HepG2 (cell line): ENCODE results near the gene ADGRL2. TPM values are rescaled to one million over a fixed set of nuclear protein-coding genes. Genes with fewer than 3 reads are reported as not detected.

Experiments
- ATAC-seq: fragments of 200-7000 bp; cut with Tn5 transposase; 3 replicates; pipeline ENCODE4 v1.9.1; 2020; ENCODE audit warnings: mild to moderate bottlenecking, moderate library complexity
- BruUV-seq: library from RNA; stranded (reverse); fragments of 400-500 nt; replicated peaks from 2 replicates; lab custom pipeline; 2021; lab: Mats Ljungman, UMichigan
- CTCF ChIA-PET: fragments of 300-600 bp; formaldehyde crosslinking; extraction: SDS; loops from one replicate; lab custom pipeline; 2021; ENCODE audit warnings: low total read pairs, inconsistent platforms, low intra/inter-chr PET ratio; lab: Yijun Ruan, JAX
- POLR2A ChIA-PET: fragments of 350-600 bp; sonication (Branson Sonifier 250); formaldehyde crosslinking; loops from one replicate; lab custom pipeline; 2020; ENCODE audit warnings: antibody characterized with exemption, inconsistent platforms; lab: Yijun Ruan, JAX
- DNase-seq: peaks from one replicate; pipeline ENCODE4 v3.0.0-alpha.2; 2015; ENCODE audit warnings: low spot score
- FAIRE-seq: peaks from 3 replicates; lab custom pipeline; 2011; peaks lifted over from hg19 to GRCh38; lab: Jason Lieb, UNC
- H2AFZ ChIP-seq: one replicate; pipeline ENCODE4 v1.6.1; 2011; ENCODE audit warnings: low read length, inconsistent platforms
- H3K27ac ChIP-seq: fragments of 300-600 bp; 3 replicates; pipeline ENCODE4 v1.8.0; 2011; ENCODE audit warnings: mixed run types, mild to moderate bottlenecking, mixed read lengths, low read length, inconsistent platforms; ENCODE audit not compliant: insufficient read depth; ENCODE audit errors: extremely low read length
- H3K27me3 ChIP-seq, 2 experiments: fragments of 200-600 bp in 1 of 2; 2 replicates in 1 of 2; 3 replicates in 1 of 2; pipeline versions ENCODE4 v1.6.0 to v1.8.0; 2011; ENCODE audit warnings: low read length in 2 of 2, mild to moderate bottlenecking in 2 of 2, moderate library complexity in 2 of 2, inconsistent platforms in 1 of 2; ENCODE audit not compliant: insufficient read depth in 2 of 2, control insufficient read depth in 1 of 2
- H3K36me3 ChIP-seq, 2 experiments: fragments of 200-600 bp in 1 of 2; replicated peaks in 1 of 2; 2 replicates in 1 of 2; 3 replicates in 1 of 2; pipeline versions ENCODE4 v1.5.1 to v1.8.0; 2011; ENCODE audit warnings: low read length in 2 of 2, inconsistent platforms in 1 of 2; ENCODE audit not compliant: insufficient read depth in 2 of 2, control insufficient read depth in 1 of 2
- H3K4me1 ChIP-seq: 2 replicates; pipeline ENCODE4 v1.5.1; 2012; ENCODE audit warnings: low read length, inconsistent platforms; ENCODE audit not compliant: insufficient read depth
- H3K4me2 ChIP-seq: 2 replicates; pipeline ENCODE4 v1.6.0; 2011; ENCODE audit warnings: low read depth, low read length, inconsistent platforms
- H3K4me3 ChIP-seq, 3 experiments: fragments of 200-600 bp in 1 of 3; sonication (generic), shearing (Covaris generic) in 1 of 3; replicated peaks in 1 of 3; 2 replicates each; pipeline ENCODE4 v1.5.1; 2011 to 2016; ENCODE audit warnings: low read length in 3 of 3, inconsistent platforms in 2 of 3, low read depth in 2 of 3, mild to moderate bottlenecking in 2 of 3, control low read depth in 1 of 3, mixed read lengths in 1 of 3; ENCODE audit not compliant: insufficient read depth in 1 of 3
- H3K79me2 ChIP-seq: one replicate; pipeline ENCODE4 v1.6.1; 2011; ENCODE audit warnings: low read length, inconsistent platforms; ENCODE audit not compliant: insufficient read depth
- H3K9ac ChIP-seq: 2 replicates; pipeline ENCODE4 v1.6.0; 2011; ENCODE audit warnings: mild to moderate bottlenecking, low read depth, low read length, inconsistent platforms; ENCODE audit not compliant: insufficient read depth
- H3K9me3 ChIP-seq: 2 replicates; pipeline ENCODE4 v1.5.1; 2012; ENCODE audit warnings: mild to moderate bottlenecking, low read length
- H4K20me1 ChIP-seq: 2 replicates; pipeline ENCODE4 v1.6.0; 2011; ENCODE audit warnings: inconsistent platforms, mild to moderate bottlenecking, low read length, moderate library complexity; ENCODE audit not compliant: insufficient read depth
- CHD2 ChIP-seq: IDR thresholded peaks from 2 replicates; pipeline ENCODE4 v1.6.1; 2011; ENCODE audit warnings: low read depth, low read length, improper control_type of control experiment
- KAT2B ChIP-seq: fragments of 150-350 bp; IDR thresholded peaks from 2 replicates; pipeline ENCODE4 v1.6.1; 2014; ENCODE audit warnings: low read depth, low read length, borderline replicate concordance
- NFIB ChIP-seq: sonication (generic); formaldehyde crosslinking; IDR thresholded peaks from 2 replicates; pipeline ENCODE4 v1.9.0; 2021; ENCODE audit warnings: missing genetic modification reagents, mild to moderate bottlenecking, borderline replicate concordance
- NFKB2 ChIP-seq: sonication (generic); formaldehyde crosslinking; IDR thresholded peaks from 2 replicates; pipeline ENCODE4 v1.4.0; 2020; ENCODE audit warnings: missing genetic modification reagents, borderline replicate concordance
- SETDB1 ChIP-seq: sonication (generic); formaldehyde crosslinking; IDR thresholded peaks from 2 replicates; pipeline ENCODE4 v1.5.1; 2020; ENCODE audit warnings: missing genetic modification reagents, mild to moderate bottlenecking, borderline replicate concordance
- ZNF33A ChIP-seq: sonication (generic); formaldehyde crosslinking; IDR thresholded peaks from 2 replicates; pipeline ENCODE4 v1.5.1; 2020; ENCODE audit warnings: missing genetic modification reagents, mild to moderate bottlenecking, moderate library complexity, borderline replicate concordance
- ZNF569 ChIP-seq: sonication (generic); formaldehyde crosslinking; IDR thresholded peaks from 2 replicates; pipeline ENCODE4 v1.5.0; 2020; ENCODE audit warnings: mild to moderate bottlenecking, missing genetic modification reagents, moderate library complexity, borderline replicate concordance
- ZNF773 ChIP-seq: sonication (generic); formaldehyde crosslinking; IDR thresholded peaks from 2 replicates; pipeline ENCODE4 v1.4.0; 2020; ENCODE audit warnings: missing genetic modification reagents, borderline replicate concordance
- WGBS: methylation state at CpG from one replicate; pipeline ENCODE4 v1.1.6; 2017; ENCODE audit warnings: low lambda C conversion rate; 5-methylcytosine and 5-hydroxymethylcytosine counted together
- in situ Hi-C: cut with HindIII; loops from 2 replicates; pipeline ENCODE4 v1.10.0; 2017; ENCODE audit warnings: low pct_unique_long_range_greater_than_20kb; ENCODE audit not compliant: extremely low pct_ligation_motif_present
- intact Hi-C: fragments of 100-400 bp; cut with micrococcal nuclease; formaldehyde crosslinking; loops from one replicate; pipeline ENCODE4 v1.10.0; 2022; ENCODE audit not compliant: unreplicated experiment
- polyA plus RNA-seq, 8 experiments: library from polyadenylated mRNA; depleted of rRNA in 3 of 8; stranded (reverse) in 7 of 8; unstranded in 1 of 8; fragments of >200 nt; fragmentation: Illumina TruSeq in 4 of 8; extraction: Trizol in 4 of 8; gene quantifications; 2 replicates each; pipeline versions ENCODE4 v1.2.1 to v1.2.3, GENCODE V29; 2011 to 2016; ENCODE audit warnings: low read depth in 4 of 8, missing spikeins in 1 of 8, mixed read lengths in 1 of 8; ENCODE audit not compliant: insufficient read depth in 1 of 8
- total RNA-seq, 5 experiments: library from RNA; depleted of rRNA; stranded (reverse); fragments of >200 nt; fragmentation: Illumina TruSeq; extraction: Trizol; gene quantifications; 2 replicates each; pipeline ENCODE4 v1.2.3, GENCODE V29; 2016; ENCODE audit warnings: low read depth in 1 of 5
- TF ChIP-seq, protein P1 (sequence below): sonication (generic); formaldehyde crosslinking; IDR thresholded peaks from 2 replicates; pipeline ENCODE4 v1.4.0; 2020; ENCODE audit warnings: missing genetic modification reagents, borderline replicate concordance
- TF ChIP-seq, protein P2 (sequence below): IDR thresholded peaks from 2 replicates; pipeline ENCODE4 v1.6.1; 2016
- TF ChIP-seq, protein P3 (sequence below): sonication (generic); formaldehyde crosslinking; IDR thresholded peaks from 2 replicates; pipeline ENCODE4 v1.8.1; 2023; ENCODE audit warnings: missing genetic modification reagents, mild to moderate bottlenecking, borderline replicate concordance
- TF ChIP-seq, protein P4 (sequence below): sonication (generic); formaldehyde crosslinking; IDR thresholded peaks from 2 replicates; pipeline ENCODE4 v1.4.0; 2020; ENCODE audit warnings: mild to moderate bottlenecking, missing genetic modification reagents
- TF ChIP-seq, protein P5 (sequence below): sonication (generic); formaldehyde crosslinking; IDR thresholded peaks from 2 replicates; pipeline ENCODE4 v1.8.1; 2023; ENCODE audit warnings: mild to moderate bottlenecking, missing genetic modification reagents

Gene ADGRL2
- total and polyA plus RNA-seq, 2 of the 13 experiments (the other 11 are each of a cell fraction or from before 2014, with no cell fraction given) = 15.3 to 31.6 TPM

- no peak overlapping the region for H2AFZ ChIP-seq
- no peak for FAIRE-seq
- H3K27me3 ChIP-seq = no peaks in the 10 kb centered on the region
- CTCF ChIA-PET = no interaction called here
- TF ChIP-seq SETDB1 (CRISPR knock-in tag) (no peak), CHD2 (no peak), KAT2B (no peak), ZNF33A (CRISPR knock-in tag) (no peak), NFKB2 (CRISPR knock-in tag) (no peak), ZNF773 (CRISPR knock-in tag) (no peak), NFIB (CRISPR knock-in tag) (no peak), ZNF569 (CRISPR knock-in tag) (no peak)
- TF ChIP-seq, protein P1, sequence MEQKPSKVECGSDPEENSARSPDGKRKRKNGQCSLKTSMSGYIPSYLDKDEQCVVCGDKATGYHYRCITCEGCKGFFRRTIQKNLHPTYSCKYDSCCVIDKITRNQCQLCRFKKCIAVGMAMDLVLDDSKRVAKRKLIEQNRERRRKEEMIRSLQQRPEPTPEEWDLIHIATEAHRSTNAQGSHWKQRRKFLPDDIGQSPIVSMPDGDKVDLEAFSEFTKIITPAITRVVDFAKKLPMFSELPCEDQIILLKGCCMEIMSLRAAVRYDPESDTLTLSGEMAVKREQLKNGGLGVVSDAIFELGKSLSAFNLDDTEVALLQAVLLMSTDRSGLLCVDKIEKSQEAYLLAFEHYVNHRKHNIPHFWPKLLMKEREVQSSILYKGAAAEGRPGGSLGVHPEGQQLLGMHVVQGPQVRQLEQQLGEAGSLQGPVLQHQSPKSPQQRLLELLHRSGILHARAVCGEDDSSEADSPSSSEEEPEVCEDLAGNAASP (CRISPR knock-in tag) = no peak
- TF ChIP-seq, protein P2, sequence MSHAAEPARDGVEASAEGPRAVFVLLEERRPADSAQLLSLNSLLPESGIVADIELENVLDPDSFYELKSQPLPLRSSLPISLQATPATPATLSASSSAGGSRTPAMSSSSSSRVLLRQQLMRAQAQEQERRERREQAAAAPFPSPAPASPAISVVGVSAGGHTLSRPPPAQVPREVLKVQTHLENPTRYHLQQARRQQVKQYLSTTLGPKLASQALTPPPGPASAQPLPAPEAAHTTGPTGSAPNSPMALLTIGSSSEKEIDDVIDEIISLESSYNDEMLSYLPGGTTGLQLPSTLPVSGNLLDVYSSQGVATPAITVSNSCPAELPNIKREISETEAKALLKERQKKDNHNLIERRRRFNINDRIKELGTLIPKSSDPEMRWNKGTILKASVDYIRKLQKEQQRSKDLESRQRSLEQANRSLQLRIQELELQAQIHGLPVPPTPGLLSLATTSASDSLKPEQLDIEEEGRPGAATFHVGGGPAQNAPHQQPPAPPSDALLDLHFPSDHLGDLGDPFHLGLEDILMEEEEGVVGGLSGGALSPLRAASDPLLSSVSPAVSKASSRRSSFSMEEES (CRISPR knock-in tag) = no peak
- TF ChIP-seq, protein P3, sequence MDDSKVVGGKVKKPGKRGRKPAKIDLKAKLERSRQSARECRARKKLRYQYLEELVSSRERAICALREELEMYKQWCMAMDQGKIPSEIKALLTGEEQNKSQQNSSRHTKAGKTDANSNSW (CRISPR knock-in tag) = no peak
- TF ChIP-seq, protein P4, sequence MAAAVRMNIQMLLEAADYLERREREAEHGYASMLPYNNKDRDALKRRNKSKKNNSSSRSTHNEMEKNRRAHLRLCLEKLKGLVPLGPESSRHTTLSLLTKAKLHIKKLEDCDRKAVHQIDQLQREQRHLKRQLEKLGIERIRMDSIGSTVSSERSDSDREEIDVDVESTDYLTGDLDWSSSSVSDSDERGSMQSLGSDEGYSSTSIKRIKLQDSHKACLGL (CRISPR knock-in tag) = no peak
- TF ChIP-seq, protein P5, sequence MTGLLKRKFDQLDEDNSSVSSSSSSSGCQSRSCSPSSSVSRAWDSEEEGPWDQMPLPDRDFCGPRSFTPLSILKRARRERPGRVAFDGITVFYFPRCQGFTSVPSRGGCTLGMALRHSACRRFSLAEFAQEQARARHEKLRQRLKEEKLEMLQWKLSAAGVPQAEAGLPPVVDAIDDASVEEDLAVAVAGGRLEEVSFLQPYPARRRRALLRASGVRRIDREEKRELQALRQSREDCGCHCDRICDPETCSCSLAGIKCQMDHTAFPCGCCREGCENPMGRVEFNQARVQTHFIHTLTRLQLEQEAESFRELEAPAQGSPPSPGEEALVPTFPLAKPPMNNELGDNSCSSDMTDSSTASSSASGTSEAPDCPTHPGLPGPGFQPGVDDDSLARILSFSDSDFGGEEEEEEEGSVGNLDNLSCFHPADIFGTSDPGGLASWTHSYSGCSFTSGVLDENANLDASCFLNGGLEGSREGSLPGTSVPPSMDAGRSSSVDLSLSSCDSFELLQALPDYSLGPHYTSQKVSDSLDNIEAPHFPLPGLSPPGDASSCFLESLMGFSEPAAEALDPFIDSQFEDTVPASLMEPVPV (CRISPR knock-in tag) = no peak
- no peak overlapping the region for H3K4me3 ChIP-seq
- POLR2A ChIA-PET = no interaction called here
- in situ Hi-C loops (no loop called here), intact Hi-C loops (no loop called here)
- no peaks in the 10 kb centered on the region for H3K4me1 ChIP-seq
- no peaks in the 10 kb centered on the region for H3K79me2 ChIP-seq
- no peak for DNase-seq
- no peaks in the 10 kb centered on the region for H3K36me3 ChIP-seq
- BruUV-seq = no TSS peak
- no peak overlapping the region for H3K9ac ChIP-seq
- no peaks in the 10 kb centered on the region for H3K9me3 ChIP-seq
- no peak overlapping the region for H3K4me2 ChIP-seq
- H4K20me1 ChIP-seq = no peaks in the 10 kb centered on the region
- H3K27ac ChIP-seq = no peak overlapping the region
- 82% methylated on average over 2 of the region's 2 CpGs for WGBS
- ATAC-seq = no peak
Measured at GRCh38 chr1:81937791-81938450, 137.2 kb downstream of the ADGRL2 start.
